ENCODE data around the gene ZCWPW1.
"Not testable (repeated sequence)": the region's sequence is repeated elsewhere in the genome, so short reads cannot be mapped to it uniquely, and the experiment has no call there.

- not testable (repeated sequence) for TF ChIP-seq ZNF274 (IDR thresholded peaks at IDR 0.05; ENCODE audit: borderline replicate concordance, extremely low read depth, low read length); CEBPB (IDR thresholded peaks at IDR 0.05; ENCODE audit: low read depth, low read length); EZH2 (IDR thresholded peaks at IDR 0.05; ENCODE audit: low read depth, low read length, severe bottlenecking); POLR2AphosphoS5 (IDR thresholded peaks at IDR 0.05; ENCODE audit: low read depth, low read length); BRCA1 (IDR thresholded peaks at IDR 0.05; ENCODE audit: low read depth, low read length); MAX (IDR thresholded peaks at IDR 0.05); ASH2L (IDR thresholded peaks at IDR 0.05; ENCODE audit: low read length); CTCF (IDR thresholded peaks at IDR 0.05; ENCODE audit: control extremely low read depth in 1 of 3, insufficient read depth in 1 of 3, low read depth in 1 of 3, low read length in 3 of 3); YY1 (IDR thresholded peaks at IDR 0.05; ENCODE audit: low read depth, low read length); EP300 (IDR thresholded peaks at IDR 0.05; ENCODE audit: borderline replicate concordance in 1 of 2, low read depth in 2 of 2, low read length in 2 of 2); CREB1 (IDR thresholded peaks at IDR 0.05); POLR2A (IDR thresholded peaks at IDR 0.05; ENCODE audit: control extremely low read depth in 1 of 2, low read depth in 2 of 2, low read length in 2 of 2); TCF12 (IDR thresholded peaks at IDR 0.05; ENCODE audit: low read depth, low read length)
Observed at GRCh38 chr7:100365998-100366367, 62.5 kb downstream of the ZCWPW1 start.
